Gastrocnemius medialis (tissue), 4 donors: ENCODE results near the gene XYLB.
"Not testable (repeated sequence)": the region's sequence is repeated elsewhere in the genome, so short reads cannot be mapped to it uniquely, and the experiment has no call there.

Experiments
- POLR2A ChIP-seq, 2 donors: fragments of 450-650 bp; IDR thresholded peaks; one replicate each; pipeline ENCODE4 v1.6.1; 2017; ENCODE audit warnings: antibody characterized with exemption in 2 of 2, mild to moderate bottlenecking in 2 of 2, moderate library complexity in 2 of 2
- TF ChIP-seq, protein P1 (sequence below), 5 experiments: fragments of 450-650 bp in 3 of 5; fragments of 200-600 bp in 2 of 5; sonication (generic) in 2 of 5; IDR thresholded peaks in 4 of 5; conservative IDR thresholded peaks in 1 of 5; 1 replicate in 4 of 5; 2 replicates in 1 of 5; pipeline ENCODE4 v1.5.1; 2016 to 2019; ENCODE audit warnings: antibody characterized with exemption in 5 of 5, mild to moderate bottlenecking in 3 of 5, moderate library complexity in 3 of 5

DNA sequence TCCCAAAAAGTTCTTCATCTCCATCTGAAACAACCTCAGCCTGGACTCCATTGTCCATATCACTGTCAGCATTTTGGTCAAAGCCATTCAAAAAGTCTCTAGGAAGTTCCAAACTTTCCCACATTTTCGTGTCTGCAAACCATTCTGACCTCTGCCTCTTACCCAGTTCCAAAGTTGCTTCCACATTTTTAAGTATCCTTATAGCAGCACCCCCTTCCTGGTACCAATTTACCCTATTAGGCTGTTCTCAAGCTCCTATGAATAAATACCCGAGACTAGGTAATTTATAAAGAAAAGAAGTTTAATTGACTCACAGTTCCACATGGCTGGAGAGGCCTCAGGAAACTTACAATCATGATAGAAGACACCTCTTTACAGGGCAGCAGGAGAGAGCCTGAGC is 87.1 kb downstream of the XYLB start:
- TF ChIP-seq, protein P1, sequence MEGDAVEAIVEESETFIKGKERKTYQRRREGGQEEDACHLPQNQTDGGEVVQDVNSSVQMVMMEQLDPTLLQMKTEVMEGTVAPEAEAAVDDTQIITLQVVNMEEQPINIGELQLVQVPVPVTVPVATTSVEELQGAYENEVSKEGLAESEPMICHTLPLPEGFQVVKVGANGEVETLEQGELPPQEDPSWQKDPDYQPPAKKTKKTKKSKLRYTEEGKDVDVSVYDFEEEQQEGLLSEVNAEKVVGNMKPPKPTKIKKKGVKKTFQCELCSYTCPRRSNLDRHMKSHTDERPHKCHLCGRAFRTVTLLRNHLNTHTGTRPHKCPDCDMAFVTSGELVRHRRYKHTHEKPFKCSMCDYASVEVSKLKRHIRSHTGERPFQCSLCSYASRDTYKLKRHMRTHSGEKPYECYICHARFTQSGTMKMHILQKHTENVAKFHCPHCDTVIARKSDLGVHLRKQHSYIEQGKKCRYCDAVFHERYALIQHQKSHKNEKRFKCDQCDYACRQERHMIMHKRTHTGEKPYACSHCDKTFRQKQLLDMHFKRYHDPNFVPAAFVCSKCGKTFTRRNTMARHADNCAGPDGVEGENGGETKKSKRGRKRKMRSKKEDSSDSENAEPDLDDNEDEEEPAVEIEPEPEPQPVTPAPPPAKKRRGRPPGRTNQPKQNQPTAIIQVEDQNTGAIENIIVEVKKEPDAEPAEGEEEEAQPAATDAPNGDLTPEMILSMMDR (IDR thresholded peaks at IDR 0.05 in 4 of 5, conservative IDR thresholded peaks at IDR 0.05 in 1 of 5): not testable (repeated sequence)
- TF ChIP-seq POLR2A (IDR thresholded peaks at IDR 0.05): not testable (repeated sequence)
